NCI-H526 (cell line): ENCODE results near the gene ARHGEF37.

Experiments used
- DNase-seq, 2 experiments: peaks; one replicate each; lab custom pipeline; 2025; lab: John Stamatoyannopoulos, UW

ARHGEF37 gene

GRCh38 chr5:149675610-149676201, 94.4 kb downstream of the ARHGEF37 start:
- no peak for DNase-seq

DNA sequence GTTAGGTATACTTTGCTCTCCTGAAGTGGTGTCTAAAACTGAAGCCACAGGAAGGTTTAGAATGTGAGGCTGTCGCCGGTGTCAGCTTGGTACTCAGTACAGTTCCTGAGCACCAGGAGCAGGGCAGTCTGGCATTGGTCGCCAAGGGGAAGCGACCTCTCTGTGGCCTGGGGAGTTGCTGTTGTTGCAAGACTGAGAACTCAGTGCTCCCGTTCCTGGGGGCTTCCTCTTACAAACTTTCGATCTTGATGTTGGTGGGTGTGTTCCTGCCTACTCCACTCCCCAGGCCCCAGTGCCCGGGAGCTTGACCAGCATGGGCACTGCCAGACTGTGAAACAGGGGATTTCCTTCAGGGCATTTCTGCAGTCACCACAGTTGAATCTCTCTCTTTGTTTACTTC, 96.4 kb downstream of the ARHGEF37 start:
- no peak for DNase-seq

DNA sequence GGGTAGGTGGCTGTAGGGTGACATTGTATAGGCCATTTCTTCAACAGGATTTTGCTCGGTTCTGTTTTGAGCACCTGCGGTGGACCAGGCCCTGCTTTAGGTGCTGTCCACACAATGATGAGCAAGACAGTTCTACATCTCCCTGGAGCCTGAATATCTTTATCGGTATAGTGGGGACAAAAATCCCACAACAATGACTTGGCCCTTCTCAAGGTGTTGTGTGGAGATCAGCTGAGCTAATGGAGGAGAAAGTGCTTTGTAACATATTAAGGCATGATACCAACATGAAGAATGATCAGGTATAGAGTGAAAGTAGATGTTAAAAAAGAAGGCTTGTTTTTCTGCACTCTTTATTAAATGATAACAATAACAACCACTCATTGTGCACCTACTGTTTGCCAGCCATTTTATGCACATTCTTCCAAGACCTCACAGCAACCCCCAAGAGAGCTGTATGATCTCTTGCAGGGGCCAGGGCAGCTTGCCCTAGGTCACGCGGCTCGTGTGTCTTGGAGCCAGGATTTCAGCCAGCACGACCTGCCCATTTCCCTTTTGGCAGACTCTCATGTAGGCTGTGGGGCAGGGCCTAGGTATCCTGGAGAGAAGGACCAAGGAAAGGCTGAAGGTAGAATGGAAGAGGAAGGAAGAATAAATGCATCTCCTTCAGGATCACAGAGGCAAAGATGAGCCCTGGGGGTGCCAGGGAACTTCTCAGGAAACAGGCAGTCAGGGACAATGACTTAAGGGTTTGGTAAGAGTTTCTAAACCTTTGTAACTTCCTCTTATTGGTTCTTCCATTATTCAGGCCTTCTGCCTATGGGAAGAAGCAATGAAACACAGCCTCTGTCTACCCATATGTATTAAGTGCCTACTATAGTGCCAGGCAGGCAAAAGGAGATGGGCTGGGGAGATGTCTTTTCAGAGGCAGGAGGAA, 98.8 kb downstream of the ARHGEF37 start:
- no peak for DNase-seq

DNA sequence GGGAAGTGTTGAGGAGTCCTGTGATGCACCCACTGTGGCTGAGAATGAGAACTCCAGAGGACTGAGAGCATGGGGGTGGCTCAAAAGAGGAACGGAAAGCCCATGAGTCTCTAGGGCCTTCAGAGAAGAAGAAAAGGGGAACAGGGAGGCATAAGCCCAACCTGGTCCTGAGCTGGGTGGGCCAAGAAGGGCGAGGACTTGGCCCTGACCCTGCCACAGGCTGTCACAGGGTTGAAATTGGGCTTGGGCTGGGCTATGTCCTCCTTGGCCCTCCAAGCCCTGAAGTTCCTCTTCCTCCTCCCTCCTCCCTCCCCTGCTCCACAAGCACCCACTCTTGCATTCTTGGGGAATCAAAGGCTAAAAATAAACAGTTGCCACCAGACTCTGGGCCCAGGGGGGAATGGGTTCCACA, 99.5 kb downstream of the ARHGEF37 start:
- no peak for DNase-seq

DNA sequence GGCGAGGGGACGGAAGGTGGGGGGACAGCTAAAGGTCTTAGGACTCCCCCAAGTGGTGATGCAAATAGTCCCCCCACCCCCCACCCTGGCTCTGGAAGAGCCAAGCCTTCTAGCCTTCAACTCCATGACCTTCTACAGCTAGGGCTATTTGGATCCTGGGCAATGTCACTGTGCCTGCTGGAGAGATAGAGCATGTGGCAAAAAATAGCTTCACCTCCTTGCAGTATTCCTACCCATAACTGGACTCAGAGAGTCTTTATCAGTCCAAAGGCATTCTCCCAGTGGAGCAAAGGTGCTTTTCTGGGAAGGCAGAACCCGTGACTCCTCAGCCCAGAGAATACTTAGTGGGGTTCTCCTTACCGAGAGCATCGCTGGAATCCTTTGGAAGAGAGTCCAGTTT, 100.0 kb downstream of the ARHGEF37 start:
- DNase-seq: no peak

GRCh38 chr5:149681922-149682321, 100.6 kb downstream of the ARHGEF37 start:
- no peak for DNase-seq

DNA sequence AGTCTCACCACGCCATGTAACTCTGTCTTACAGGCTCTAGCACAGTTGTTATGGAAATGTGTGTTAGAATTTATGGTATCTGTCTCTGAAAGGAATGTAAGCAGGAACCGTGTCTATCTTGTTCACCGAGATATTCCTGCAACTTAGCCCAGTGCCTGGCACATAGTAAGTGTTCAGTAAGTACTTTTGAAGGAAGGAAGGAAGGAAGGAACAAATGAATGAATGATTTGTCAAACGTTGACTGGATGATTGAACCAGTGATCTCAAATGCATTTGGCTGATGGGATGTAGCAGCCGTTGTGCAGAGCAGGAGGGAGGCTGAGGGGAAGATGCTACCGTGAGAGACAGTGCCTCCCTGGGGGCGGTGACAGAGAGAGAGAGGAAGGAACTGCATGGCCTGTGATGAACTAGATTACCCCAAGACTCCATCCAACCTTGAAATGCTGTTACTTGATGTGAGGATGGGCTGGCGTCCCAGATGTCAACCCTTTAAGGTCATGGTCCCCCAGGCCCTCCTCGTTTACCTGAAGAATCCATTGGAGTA, 101.3 kb downstream of the ARHGEF37 start:
- no peak for DNase-seq

DNA sequence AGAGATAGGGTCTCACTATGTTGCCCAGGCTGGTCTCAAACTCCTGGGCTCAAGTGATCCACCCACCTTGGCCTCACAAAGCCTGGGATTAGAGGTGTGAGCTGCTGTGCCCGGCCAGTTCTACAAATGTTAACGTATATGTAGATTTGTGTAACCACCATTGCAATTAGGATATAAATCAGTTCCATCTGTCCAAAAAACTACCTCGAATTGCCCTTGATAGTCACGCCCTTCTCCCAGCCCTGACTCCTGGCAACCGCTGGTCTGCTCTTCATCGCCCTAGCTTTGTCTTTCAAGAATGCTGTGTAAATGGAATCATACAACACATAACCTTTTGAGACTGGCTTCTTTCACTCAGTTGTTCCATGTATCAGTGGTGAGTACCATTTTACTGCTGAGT, 102.7 kb downstream of the ARHGEF37 start:
- DNase-seq: no peak

DNA sequence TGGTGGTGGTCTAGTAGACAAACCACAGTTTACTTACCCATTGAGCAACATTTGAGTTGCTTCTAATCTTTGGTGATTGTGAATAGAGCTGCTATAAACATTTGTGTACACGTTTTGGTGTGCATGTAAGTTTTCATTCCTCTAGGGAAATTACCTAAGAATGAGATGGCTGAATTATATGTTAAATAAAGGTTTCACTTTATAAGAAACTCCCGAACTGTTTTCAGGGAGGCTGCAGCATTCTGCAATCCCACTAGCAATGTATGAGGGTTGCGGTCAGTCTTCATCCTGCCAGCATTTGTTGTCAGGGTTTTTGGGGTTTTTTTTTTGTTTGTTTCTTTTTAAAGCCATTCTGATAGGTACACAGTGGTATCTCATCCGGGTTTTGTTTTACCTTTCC, 103.1 kb downstream of the ARHGEF37 start:
- DNase-seq: no peak
